Nephron progenitor cell (in vitro differentiated cells): ENCODE data around the gene PTS.

Experiments used
- DNase-seq: peaks from one replicate; pipeline ENCODE4 v3.0.0; 2021
- H3K27ac Mint-ChIP-seq: 2 replicates; pipeline ENCODE4 v1.8.0; 2021; ENCODE audit warnings: mild to moderate bottlenecking, moderate library complexity, mixed read lengths
- H3K27me3 Mint-ChIP-seq: 2 replicates; pipeline ENCODE4 v1.8.0; 2021; ENCODE audit warnings: mild to moderate bottlenecking, low read depth, mixed read lengths; ENCODE audit not compliant: poor library complexity
- H3K36me3 Mint-ChIP-seq: 2 replicates; pipeline ENCODE4 v1.8.0; 2021; ENCODE audit warnings: low read depth, mixed read lengths
- H3K4me1 Mint-ChIP-seq: 2 replicates; pipeline ENCODE4 v1.8.0; 2021; ENCODE audit warnings: mixed read lengths
- H3K4me3 Mint-ChIP-seq: 2 replicates; pipeline ENCODE4 v1.8.0; 2021; ENCODE audit warnings: mild to moderate bottlenecking, moderate library complexity, mixed read lengths
- H3K9me3 Mint-ChIP-seq: 2 replicates; pipeline ENCODE4 v1.8.0; 2021; ENCODE audit warnings: mild to moderate bottlenecking, moderate library complexity, mixed read lengths
- CTCF ChIP-seq: fragments of 200-600 bp; sonication (generic); IDR thresholded peaks from 2 replicates; pipeline ENCODE4 v1.5.0; 2021; ENCODE audit warnings: antibody characterized with exemption

Gene PTS

GRCh38 chr11:112206071-112206470 lies 20.2 kb upstream of the PTS start:
- H3K27me3 Mint-ChIP-seq, result peaks cover 37% of the 10 kb centered on the region
- no peak for DNase-seq
- no peak for TF ChIP-seq CTCF
- H3K4me1 Mint-ChIP-seq, result no peaks in the 10 kb centered on the region
- no peak overlapping the region for H3K4me3 Mint-ChIP-seq
- peaks cover 5% of the 10 kb centered on the region for H3K9me3 Mint-ChIP-seq
- no peak overlapping the region for H3K27ac Mint-ChIP-seq
- H3K36me3 Mint-ChIP-seq, result peaks cover 4% of the 10 kb centered on the region

GRCh38 chr11:112210890-112211289 lies 15.3 kb upstream of the PTS start:
- Mint-ChIP-seq H3K4me3 (no peak overlapping the region), H3K9me3 (peaks cover 5% of the 10 kb centered on the region), H3K27ac (no peak overlapping the region), H3K36me3 (peaks cover 4% of the 10 kb centered on the region), H3K4me1 (no peaks in the 10 kb centered on the region), H3K27me3 (peaks cover 20% of the 10 kb centered on the region)
- no peak for DNase-seq
- TF ChIP-seq CTCF, result no peak

GRCh38 chr11:112211536-112211935 lies 14.7 kb upstream of the PTS start:
- peaks cover 4% of the 10 kb centered on the region for H3K36me3 Mint-ChIP-seq
- H3K4me1 Mint-ChIP-seq, result no peaks in the 10 kb centered on the region
- no peak overlapping the region for H3K4me3 Mint-ChIP-seq
- peaks cover 5% of the 10 kb centered on the region for H3K9me3 Mint-ChIP-seq
- H3K27me3 Mint-ChIP-seq, result peaks cover 20% of the 10 kb centered on the region
- H3K27ac Mint-ChIP-seq, result no peak overlapping the region
- no peak for DNase-seq
- TF ChIP-seq CTCF, result no peak

- no peaks in the 10 kb centered on the region for H3K9me3 Mint-ChIP-seq
Measured at GRCh38 chr11:112212290-112212689, 13.9 kb upstream of the PTS start.

GRCh38 chr11:112212710-112213109 lies 13.5 kb upstream of the PTS start:
- Mint-ChIP-seq H3K27me3 (peaks cover 16% of the 10 kb centered on the region), H3K27ac (no peak overlapping the region), H3K4me1 (no peaks in the 10 kb centered on the region), H3K36me3 (no peaks in the 10 kb centered on the region), H3K4me3 (no peak overlapping the region), H3K9me3 (no peaks in the 10 kb centered on the region)
- no peak for DNase-seq
- TF ChIP-seq CTCF, result no peak

More at GRCh38 chr11:112212290-112212689, 13.9 kb upstream of the PTS start:
- Mint-ChIP-seq H3K36me3 (no peaks in the 10 kb centered on the region), H3K27ac (no peak overlapping the region), H3K27me3 (peaks cover 20% of the 10 kb centered on the region), H3K4me3 (no peak overlapping the region), H3K4me1 (no peaks in the 10 kb centered on the region)
- no peak for TF ChIP-seq CTCF
- no peak for DNase-seq

- Mint-ChIP-seq H3K9me3 (no peaks in the 10 kb centered on the region), H3K27me3 (peaks cover 7% of the 10 kb centered on the region), H3K36me3 (no peaks in the 10 kb centered on the region), H3K27ac (no peak overlapping the region), H3K4me1 (no peaks in the 10 kb centered on the region), H3K4me3 (no peak overlapping the region)
- DNase-seq, result no peak
- no peak for TF ChIP-seq CTCF
Measured at GRCh38 chr11:112213753-112214152, 12.5 kb upstream of the PTS start.
